ENCODE measurements around the gene PIKFYVE. TPM values are rescaled to one million over a fixed set of nuclear protein-coding genes. Genes with fewer than 3 reads are reported as not detected.

Gene PIKFYVE
- total and polyA plus RNA-seq, 10 of the 15 experiments (the other 5 are each of a cell fraction or from before 2014, with no cell fraction given), result 5.2 to 41.7 (median 19.6) TPM

GRCh38 chr2:208406474-208407451 lies 140.7 kb downstream of the PIKFYVE start, which contains the start of gene PTH2R:
Gene PTH2R, plus strand, starts transcription at chr2:208406792. Its CDS starts 252 bp downstream, at chr2:208407044.
- WGBS (ENCODE audit: insufficient coverage, insufficient replicate concordance, low lambda C conversion rate, missing lambda C conversion rate), result 60% methylated on average over 66 of the region's 82 CpGs
- no peak within 1 kb of the TSS for H3K4me3 ChIP-seq
- TF ChIP-seq KDM1A (IDR thresholded peaks at IDR 0.05; ENCODE audit: borderline replicate concordance), result no peak
- no peak for TF ChIP-seq ZBED1 (IDR thresholded peaks at IDR 0.05; ENCODE audit: borderline replicate concordance)
- no peak for TF ChIP-seq SUZ12 (IDR thresholded peaks at IDR 0.05; ENCODE audit: unreplicated experiment)
- no peak for TF ChIP-seq ATF2 (IDR thresholded peaks at IDR 0.05; ENCODE audit: low read length)
- TF ChIP-seq LARP7 (IDR thresholded peaks at IDR 0.05), result no peak
- TF ChIP-seq ETV6 (conservative IDR thresholded peaks at IDR 0.05 in 1 of 2, IDR thresholded peaks at IDR 0.05 in 1 of 2; ENCODE audit: borderline replicate concordance in 1 of 2, low read depth in 1 of 2), result no peak
- no peak for TF ChIP-seq NR2F1 (conservative IDR thresholded peaks at IDR 0.05)
- no peak for TF ChIP-seq BCL11A (IDR thresholded peaks at IDR 0.05; ENCODE audit: low read depth, low read length)
- TF ChIP-seq E2F4 (IDR thresholded peaks at IDR 0.05; ENCODE audit: low read depth, low read length), result no peak
- TF ChIP-seq MEF2B (IDR thresholded peaks at IDR 0.05; ENCODE audit: partially characterized antibody, poor library complexity, severe bottlenecking), result no peak
- no peak for TF ChIP-seq MTA3 (IDR thresholded peaks at IDR 0.05; ENCODE audit: borderline replicate concordance, low read length)
- no peak for TF ChIP-seq MYC (IDR thresholded peaks at IDR 0.05; ENCODE audit: insufficient read depth, insufficient read length, insufficient replicate concordance, low read length, severe bottlenecking)
- TF ChIP-seq ZNF622 (IDR thresholded peaks at IDR 0.05), result no peak
- no peak for TF ChIP-seq ZBTB4 (CRISPR knock-in tag; IDR thresholded peaks at IDR 0.05)
- TF ChIP-seq NFIC (IDR thresholded peaks at IDR 0.05; ENCODE audit: low read depth, low read length), result no peak
- H3K36me3 ChIP-seq (ENCODE audit: control insufficient read depth in 2 of 2, insufficient read depth in 2 of 2, low read length in 1 of 2), result no peaks in the 10 kb centered on the region
- ChIA-PET CTCF (interaction anchor here (0.6 to 1.7 kb wide), 10 partner anchors 9 to 1842 kb away, joined by 3 to 9 read pairs (median 4); no protein-coding TSS in a partner anchor), SMC1A (ENCODE audit: uncharacterized antibody, unreplicated experiment) (interaction anchor here (0.7 to 1.2 kb wide), 2 partner anchors 15 to 30 kb away, joined by 3 to 4 read pairs; no protein-coding TSS in a partner anchor), POLR2A (no interaction called here), RAD21 (ENCODE audit: unreplicated experiment) (interaction anchor here (0.8 kb wide), 1 partner anchor 1993 kb away, joined by 3 read pairs; no protein-coding TSS in a partner anchor)
- no peak for FAIRE-seq
- peak; percentile 31; the same call in 2 of the 3 replicates for ATAC-seq
- H2AFZ ChIP-seq (ENCODE audit: control insufficient read depth, low read depth, low read length), result no peak within 1 kb of the TSS
- no peaks in the 10 kb centered on the region for H3K79me2 ChIP-seq (ENCODE audit: control insufficient read depth, insufficient read depth, low read length)
- no peak within 1 kb of the TSS for H3K4me2 ChIP-seq (ENCODE audit: control insufficient read depth, insufficient read depth)
- no peak for DNase-seq (ENCODE audit: low read depth, low spot score)
- no peaks in the 10 kb centered on the region for H3K9me3 ChIP-seq (replicated peaks; ENCODE audit: control insufficient read depth, insufficient read depth, low read length)
- H3K9ac ChIP-seq (ENCODE audit: control insufficient read depth, insufficient read depth, low read length), result no peak within 1 kb of the TSS
- no peak within 1 kb of the TSS for H3K27ac ChIP-seq (ENCODE audit: control insufficient read depth, insufficient read depth)
- H3K27me3 ChIP-seq (replicated peaks in 1 of 2; ENCODE audit: control insufficient read depth in 2 of 2, insufficient read depth in 2 of 2, low read length in 1 of 2), result peaks cover 0 to 4% of the 10 kb centered on the region in 2 experiments; a peak in 3 of 4 replicates
- intact Hi-C loops (cut with micrococcal nuclease; ENCODE audit: unreplicated experiment) (loop anchor here (5.0 kb wide), 2 partner anchors 801 to 1171 kb away; no protein-coding TSS in a partner anchor), in situ Hi-C loops (cut with MboI) (loop anchor here (10.0 kb wide), 1 partner anchor 928 kb away; no protein-coding TSS in a partner anchor)
- H4K20me1 ChIP-seq (ENCODE audit: control insufficient read depth, insufficient read depth), result no peaks in the 10 kb centered on the region
- no TSS peak for BruUV-seq (replicated peaks)
- H3K4me1 ChIP-seq (ENCODE audit: control insufficient read depth, insufficient read depth, low read length), result no peaks in the 10 kb centered on the region

Data from GM12878 (cell line).